Measurements from ENCODE around the gene ARID3C.

GRCh38 chr9:34625186-34625486 lies 3.7 kb downstream of the ARID3C start:
- TF ChIP-seq CTCF (conservative IDR thresholded peaks at IDR 0.05; ENCODE audit: low read depth in 2 of 2) (no peak), POLR2AphosphoS5 (IDR thresholded peaks at IDR 0.05; ENCODE audit: low read depth) (no peak), CREB1 (CRISPR knock-in tag; IDR thresholded peaks at IDR 0.05; ENCODE audit: low read depth) (no peak), EZH2 (IDR thresholded peaks at IDR 0.05; ENCODE audit: low read depth, unreplicated experiment) (no peak), REST (IDR thresholded peaks at IDR 0.05; ENCODE audit: unreplicated experiment) (no peak)

Data from GM23338 (cell line).